ENCODE results near the gene CHRNB2.

Gene CHRNB2

GRCh38 chr1:154559466-154560044 lies 8.0 kb upstream of the CHRNB2 start:
- TF ChIP-seq YY1 (IDR thresholded peaks at IDR 0.05; ENCODE audit: low read depth) (0 out of 2 replicates have a peak, but pooled peaks have one; percentile 28), FOXM1 (IDR thresholded peaks at IDR 0.05; ENCODE audit: borderline replicate concordance, low read depth) (no peak), RAD21 (IDR thresholded peaks at IDR 0.05; ENCODE audit: low read depth) (peak; percentile 90), EP300 (IDR thresholded peaks at IDR 0.05; ENCODE audit: borderline replicate concordance) (no peak), CREB1 (IDR thresholded peaks at IDR 0.05; ENCODE audit: low read depth) (no peak), TEAD4 (IDR thresholded peaks at IDR 0.05) (no peak)

GRCh38 chr1:154565876-154566275 lies 1.7 kb upstream of the CHRNB2 start:
- no peak for TF ChIP-seq YY1 (IDR thresholded peaks at IDR 0.05; ENCODE audit: low read depth)
- no peak for TF ChIP-seq ZBTB7A (IDR thresholded peaks at IDR 0.05; ENCODE audit: low read depth)
- no peak for TF ChIP-seq CEBPB (IDR thresholded peaks at IDR 0.05)
- no peak for TF ChIP-seq FOXM1 (IDR thresholded peaks at IDR 0.05; ENCODE audit: borderline replicate concordance, low read depth)
- no peak for TF ChIP-seq RAD21 (IDR thresholded peaks at IDR 0.05; ENCODE audit: low read depth)
- no peak for TF ChIP-seq TAF1 (IDR thresholded peaks at IDR 0.05; ENCODE audit: low read depth)
- TF ChIP-seq CREB1 (IDR thresholded peaks at IDR 0.05; ENCODE audit: low read depth), result no peak
- TF ChIP-seq NFIC (IDR thresholded peaks at IDR 0.05), result no peak
- no peak for TF ChIP-seq REST (IDR thresholded peaks at IDR 0.05; ENCODE audit: low read depth)
- no peak for TF ChIP-seq EGR1 (IDR thresholded peaks at IDR 0.05)
- no peak for TF ChIP-seq MAX (IDR thresholded peaks at IDR 0.05)
- TF ChIP-seq EP300 (IDR thresholded peaks at IDR 0.05; ENCODE audit: borderline replicate concordance), result no peak
- TF ChIP-seq TEAD4 (IDR thresholded peaks at IDR 0.05), result no peak
- no peak for TF ChIP-seq TCF12 (IDR thresholded peaks at IDR 0.05; ENCODE audit: low read depth)
- TF ChIP-seq USF1 (IDR thresholded peaks at IDR 0.05), result no peak

GRCh38 chr1:154568157-154568815 lies 708 bp downstream of the CHRNB2 start:
- no peak for TF ChIP-seq ZBTB7A (IDR thresholded peaks at IDR 0.05; ENCODE audit: low read depth)

GRCh38 chr1:154571244-154571963 lies 3.8 kb downstream of the CHRNB2 start:
- TF ChIP-seq EGR1 (IDR thresholded peaks at IDR 0.05), result no peak
- TF ChIP-seq TEAD4 (IDR thresholded peaks at IDR 0.05), result no peak
- no peak for TF ChIP-seq NFIC (IDR thresholded peaks at IDR 0.05)
- TF ChIP-seq TAF1 (IDR thresholded peaks at IDR 0.05; ENCODE audit: low read depth), result no peak
- TF ChIP-seq ZBTB7A (IDR thresholded peaks at IDR 0.05; ENCODE audit: low read depth), result no peak
- TF ChIP-seq CEBPB (IDR thresholded peaks at IDR 0.05), result no peak
- TF ChIP-seq FOXM1 (IDR thresholded peaks at IDR 0.05; ENCODE audit: borderline replicate concordance, low read depth), result no peak
- no peak for TF ChIP-seq CREB1 (IDR thresholded peaks at IDR 0.05; ENCODE audit: low read depth)

- no peak for TF ChIP-seq TAF1 (IDR thresholded peaks at IDR 0.05; ENCODE audit: low read depth)
- no peak for TF ChIP-seq EP300 (IDR thresholded peaks at IDR 0.05; ENCODE audit: borderline replicate concordance)
- no peak for TF ChIP-seq CEBPB (IDR thresholded peaks at IDR 0.05)
- no peak for TF ChIP-seq RAD21 (IDR thresholded peaks at IDR 0.05; ENCODE audit: low read depth)
- TF ChIP-seq ZBTB7A (IDR thresholded peaks at IDR 0.05; ENCODE audit: low read depth), result no peak
- TF ChIP-seq TCF12 (IDR thresholded peaks at IDR 0.05; ENCODE audit: low read depth), result no peak
- no peak for TF ChIP-seq EGR1 (IDR thresholded peaks at IDR 0.05)
- TF ChIP-seq USF1 (IDR thresholded peaks at IDR 0.05), result no peak
- TF ChIP-seq CREB1 (IDR thresholded peaks at IDR 0.05; ENCODE audit: low read depth), result no peak
These were observed 4.3 kb downstream of the CHRNB2 start for GRCh38 chr1:154571964-154572288.

- no peak for TF ChIP-seq REST (IDR thresholded peaks at IDR 0.05; ENCODE audit: low read depth)
- no peak for TF ChIP-seq FOXM1 (IDR thresholded peaks at IDR 0.05; ENCODE audit: borderline replicate concordance, low read depth)
- no peak for TF ChIP-seq MAX (IDR thresholded peaks at IDR 0.05)
- no peak for TF ChIP-seq CREB1 (IDR thresholded peaks at IDR 0.05; ENCODE audit: low read depth)
These were observed 5.0 kb downstream of the CHRNB2 start for GRCh38 chr1:154572468-154573167.

Data from Ishikawa (cell line).